Fibroblast of skin of back (primary cell): ENCODE results near the gene OTOG.

Experiments
- DNase-seq: peaks from one replicate; pipeline ENCODE4 v3.0.0-alpha.2; 2013

OTOG gene

GRCh38 chr11:17563961-17564686 lies 17.1 kb downstream of the OTOG start:
- no peak for DNase-seq

DNA sequence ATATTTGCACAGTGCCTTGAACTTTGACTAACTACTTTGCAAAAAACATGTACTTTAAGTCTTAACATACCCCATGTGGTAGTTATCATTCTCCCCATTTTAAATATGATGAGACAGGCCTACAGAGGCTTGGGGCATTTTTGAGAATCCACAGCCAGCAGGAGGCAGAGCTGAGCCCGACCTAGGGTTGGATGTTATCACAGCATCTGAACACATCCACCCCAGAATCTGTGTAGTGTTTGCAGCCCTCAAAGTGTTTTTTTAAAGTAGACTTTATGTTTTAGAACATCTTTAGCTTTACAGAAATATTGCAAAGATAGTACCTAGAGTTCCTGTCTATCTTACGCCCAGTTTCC lies 17.6 kb downstream of the OTOG start:
- DNase-seq, result no peak

- DNase-seq, result no peak
Observed at GRCh38 chr11:17568944-17569343, 21.9 kb downstream of the OTOG start.

DNA sequence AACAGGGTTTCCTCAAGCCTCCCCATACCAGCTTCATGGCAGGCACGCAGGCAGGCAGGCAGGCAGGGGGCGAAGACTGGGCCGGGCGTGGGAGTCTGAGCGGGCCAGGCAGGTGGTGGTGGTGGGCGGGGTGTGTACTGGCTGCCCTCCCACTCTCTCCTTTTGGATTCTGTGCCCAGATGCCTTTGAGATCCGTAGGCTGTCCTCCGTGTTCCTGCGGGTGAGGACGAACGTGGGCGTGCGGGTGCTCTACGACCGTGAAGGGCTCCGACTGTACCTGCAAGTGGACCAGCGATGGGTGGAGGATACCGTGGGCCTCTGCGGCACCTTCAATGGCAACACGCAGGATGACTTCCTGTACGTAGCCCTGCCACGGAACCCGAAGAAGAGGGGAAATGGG lies 23.0 kb downstream of the OTOG start:
- DNase-seq, result no peak

DNA sequence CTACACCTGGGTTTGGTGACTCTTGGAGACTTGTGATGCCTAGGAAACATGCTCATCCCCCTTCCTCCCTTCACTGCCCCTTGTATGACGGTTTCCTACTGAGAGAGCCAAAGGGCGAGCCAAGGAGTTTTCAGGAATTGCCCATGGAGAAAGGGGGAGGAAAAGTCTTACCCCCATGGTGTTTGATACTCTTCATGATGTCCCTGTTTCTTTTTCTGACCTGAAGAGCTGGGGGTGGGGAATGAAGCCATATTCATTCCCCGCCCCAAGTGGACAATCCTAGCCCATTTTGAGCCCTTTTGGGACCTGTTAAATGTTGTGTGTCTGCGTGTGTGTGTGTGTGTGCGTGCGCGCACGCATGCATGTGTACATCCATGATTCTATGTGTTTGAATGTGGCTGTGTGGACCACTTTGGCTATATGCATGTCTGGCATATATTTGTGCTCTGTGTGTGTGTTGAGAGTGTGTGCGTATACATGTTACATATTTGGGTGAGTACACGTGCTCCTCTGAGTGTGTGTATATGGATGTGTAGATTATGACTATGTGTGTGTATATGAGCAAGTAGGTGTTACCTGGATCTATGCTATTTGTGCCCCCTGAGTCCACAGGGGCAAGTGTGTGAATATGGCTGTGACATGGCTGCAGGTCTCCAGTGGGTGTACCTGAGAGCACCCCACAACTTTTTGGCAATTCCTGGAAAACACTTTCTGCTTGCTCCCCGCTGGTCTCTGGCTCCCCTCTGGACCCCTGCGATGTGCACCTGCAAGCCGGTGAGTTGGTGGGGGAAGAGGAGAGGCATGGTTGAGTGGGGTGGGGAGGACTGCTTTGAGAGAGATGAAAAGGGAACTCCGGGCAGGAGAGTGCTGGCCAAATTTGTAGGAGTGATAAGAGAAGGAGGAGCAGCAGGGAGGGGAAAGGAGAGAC lies 24.6 kb downstream of the OTOG start:
- no peak for DNase-seq

GRCh38 chr11:17572359-17572690 lies 25.3 kb downstream of the OTOG start:
- DNase-seq, result no peak

DNA sequence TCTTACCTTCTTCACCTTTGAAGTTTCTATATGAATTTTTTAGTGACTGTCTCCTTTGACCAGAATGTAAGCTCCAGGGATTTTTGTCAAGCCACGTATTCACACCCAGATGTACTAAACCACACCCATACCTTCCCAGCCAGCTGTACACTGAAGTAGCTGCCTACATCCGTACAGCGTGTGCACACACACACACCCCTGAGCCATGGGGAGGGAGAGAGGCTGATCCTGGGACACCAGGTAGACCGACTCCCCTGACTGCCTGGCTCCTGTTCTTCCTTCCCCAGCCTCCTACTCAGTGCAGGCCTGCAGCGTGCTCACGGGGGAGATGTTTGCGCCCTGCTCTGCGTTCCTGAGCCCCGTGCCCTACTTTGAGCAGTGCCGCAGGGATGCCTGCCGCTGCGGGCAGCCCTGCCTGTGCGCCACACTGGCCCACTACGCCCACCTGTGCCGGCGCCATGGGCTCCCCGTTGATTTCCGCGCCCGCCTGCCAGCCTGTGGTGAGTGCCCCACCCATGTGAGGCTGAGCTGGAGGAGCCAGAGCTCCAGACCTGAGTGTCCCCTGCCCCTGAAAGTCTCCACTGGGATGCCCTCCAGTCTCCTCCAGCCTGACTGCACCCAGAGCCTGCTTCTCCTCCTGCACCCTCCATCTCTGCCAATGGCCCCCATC lies 25.9 kb downstream of the OTOG start:
- no peak for DNase-seq

- no peak for DNase-seq
Observed at GRCh38 chr11:17573526-17573925, 26.5 kb downstream of the OTOG start.

- DNase-seq, result no peak
Observed at GRCh38 chr11:17574141-17575091, 27.4 kb downstream of the OTOG start.

DNA sequence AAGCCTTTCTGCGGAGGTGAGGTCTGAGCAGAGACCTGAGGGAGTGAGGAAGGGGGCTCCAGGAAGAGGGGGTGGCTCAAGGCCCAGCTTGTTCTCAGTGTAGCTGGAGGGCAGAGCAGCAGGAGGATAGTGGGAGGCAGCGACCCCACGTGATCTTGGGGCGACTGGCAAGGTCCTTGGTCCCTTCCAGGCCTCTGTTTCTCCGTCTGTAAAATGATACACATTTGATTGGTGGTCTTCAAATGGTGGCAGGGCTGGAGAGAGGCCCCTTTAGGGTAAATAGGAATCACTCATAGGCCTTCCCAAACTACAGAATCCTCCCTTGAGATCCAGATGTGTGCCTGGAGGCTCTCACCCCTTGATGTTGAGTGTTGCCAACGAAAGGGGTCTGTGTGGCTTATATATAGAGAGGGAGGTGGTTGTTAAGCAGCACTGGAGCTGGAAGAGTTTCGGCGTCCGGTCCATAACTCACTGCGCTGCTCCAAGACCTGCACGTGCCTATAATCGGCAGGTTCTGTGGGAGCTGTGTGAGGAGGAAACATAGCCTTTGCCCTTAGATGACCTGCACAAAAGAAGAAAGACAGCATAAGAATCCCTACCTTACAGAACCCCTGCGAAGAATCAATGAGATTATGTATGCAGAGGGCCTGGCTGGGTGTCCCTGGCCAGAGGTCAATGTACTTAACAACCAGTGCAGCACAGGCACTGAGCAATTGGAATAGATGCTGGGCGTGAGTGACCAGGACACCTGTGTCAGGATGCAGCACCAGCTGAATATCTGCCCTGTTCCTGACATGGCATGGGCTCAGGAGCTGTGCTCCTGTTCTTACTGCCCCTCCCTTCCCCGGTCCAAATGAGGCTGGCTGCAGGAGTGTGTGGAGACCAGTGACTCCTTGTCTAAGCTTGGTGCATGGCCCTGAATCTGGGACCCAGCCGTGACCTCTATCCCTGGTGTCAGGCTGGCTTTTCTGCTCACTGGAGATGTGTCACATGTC lies 28.7 kb downstream of the OTOG start:
- DNase-seq, result no peak

GRCh38 chr11:17578296-17578695 lies 31.2 kb downstream of the OTOG start:
- DNase-seq, result no peak

- DNase-seq, result no peak
Observed at GRCh38 chr11:17578958-17579357, 31.9 kb downstream of the OTOG start.

DNA sequence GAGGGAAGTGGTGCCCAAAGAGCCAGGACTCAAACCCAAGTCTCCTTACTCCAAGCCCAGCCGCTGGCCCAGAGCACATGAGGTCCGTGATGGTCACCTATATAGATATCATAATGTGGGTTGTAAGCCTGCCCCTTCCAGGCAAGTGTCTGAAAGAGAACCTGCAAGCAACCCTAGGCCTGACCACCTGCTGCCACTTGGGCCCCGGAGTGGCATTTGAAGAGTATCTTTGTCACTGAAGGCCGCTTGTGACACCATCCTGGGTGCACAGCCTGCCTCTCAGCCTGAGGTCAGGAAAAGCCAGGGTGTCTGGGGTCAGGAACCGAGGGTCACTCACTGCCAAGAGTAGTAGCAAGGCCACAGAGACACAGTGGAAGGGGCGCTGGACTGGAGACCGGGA lies 32.4 kb downstream of the OTOG start:
- no peak for DNase-seq

GRCh38 chr11:17580271-17580670 lies 33.2 kb downstream of the OTOG start:
- DNase-seq, result no peak

GRCh38 chr11:17581036-17581731 lies 34.1 kb downstream of the OTOG start:
- no peak for DNase-seq

- no peak for DNase-seq
Observed at GRCh38 chr11:17581732-17582053, 34.6 kb downstream of the OTOG start.

- DNase-seq, result no peak
Observed at GRCh38 chr11:17585911-17586695, 39.0 kb downstream of the OTOG start.

DNA sequence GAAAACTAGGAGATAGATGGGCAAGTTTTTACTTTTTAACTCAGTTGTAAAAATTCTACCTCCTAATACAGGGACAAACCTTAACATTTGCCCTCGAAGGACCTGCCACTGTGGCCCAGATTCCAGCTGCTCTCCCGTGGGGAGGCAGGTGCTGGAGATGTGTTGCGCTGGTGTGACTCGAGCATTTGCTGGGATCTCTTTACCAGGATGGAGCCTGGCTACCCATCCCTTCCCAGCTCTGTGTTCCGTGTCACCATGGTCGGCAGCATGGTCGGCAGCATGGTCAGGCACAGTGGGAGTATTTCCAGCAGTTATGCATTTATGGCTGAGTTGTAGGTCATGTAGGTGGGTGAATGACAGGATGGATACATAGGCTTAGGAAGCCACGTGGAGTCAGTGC lies 41.1 kb downstream of the OTOG start:
- DNase-seq, result no peak

GRCh38 chr11:17588721-17589120 lies 41.7 kb downstream of the OTOG start:
- no peak for DNase-seq

- no peak for DNase-seq
Observed at GRCh38 chr11:17590463-17590862, 43.4 kb downstream of the OTOG start.
